Ishikawa (cell line): ENCODE results near the gene MINDY1.

Experiments
- CREB1 ChIP-seq: IDR thresholded peaks from 2 replicates; pipeline ENCODE4 v1.6.1; 2012; ENCODE audit warnings: low read depth
- EP300 ChIP-seq: IDR thresholded peaks from 2 replicates; pipeline ENCODE4 v1.6.1; 2012; ENCODE audit warnings: borderline replicate concordance
- FOXM1 ChIP-seq: IDR thresholded peaks from 2 replicates; pipeline ENCODE4 v1.6.1; 2012; ENCODE audit warnings: low read depth, borderline replicate concordance
- RAD21 ChIP-seq: IDR thresholded peaks from 2 replicates; pipeline ENCODE4 v1.6.1; 2012; ENCODE audit warnings: low read depth
- REST ChIP-seq: IDR thresholded peaks from 2 replicates; pipeline ENCODE4 v1.6.1; 2012; ENCODE audit warnings: low read depth, mild to moderate bottlenecking
- TAF1 ChIP-seq: IDR thresholded peaks from 2 replicates; pipeline ENCODE4 v1.6.1; 2012; ENCODE audit warnings: low read depth, mild to moderate bottlenecking
- YY1 ChIP-seq: IDR thresholded peaks from 2 replicates; pipeline ENCODE4 v1.6.1; 2012; ENCODE audit warnings: low read depth

GRCh38 chr1:150985179-150985825, 21.4 kb downstream of the MINDY1 start:
- TF ChIP-seq TAF1, result no peak
- TF ChIP-seq EP300, result no peak
- TF ChIP-seq RAD21, result no peak
- TF ChIP-seq YY1, result no peak
- no peak for TF ChIP-seq CREB1
- no peak for TF ChIP-seq REST
- no peak for TF ChIP-seq FOXM1
